GM20000 (cell line): ENCODE measurements around the gene SS18L1.

ENCODE experiments used
- DNase-seq: peaks from one replicate; pipeline ENCODE4 v3.0.0; 2012; ENCODE audit warnings: low spot score
- CTCF ChIP-seq: IDR thresholded peaks from 2 replicates; pipeline ENCODE4 v1.5.1; 2012; ENCODE audit warnings: mild to moderate bottlenecking, control low read depth; ENCODE audit errors: extremely low read depth, missing control alignments

The SS18L1 gene

GRCh38 chr20:62171245-62171644, 27.7 kb downstream of the SS18L1 start:
- DNase-seq = no peak
- no peak for TF ChIP-seq CTCF

GRCh38 chr20:62172666-62173065, 29.1 kb downstream of the SS18L1 start:
- DNase-seq = no peak
- TF ChIP-seq CTCF = no peak

- no peak for TF ChIP-seq CTCF
- no peak for DNase-seq
These were observed 30.6 kb downstream of the SS18L1 start for GRCh38 chr20:62174021-62174804.

- TF ChIP-seq CTCF = no peak
- DNase-seq = no peak
These were observed 31.5 kb downstream of the SS18L1 start for GRCh38 chr20:62174870-62175624.

GRCh38 chr20:62175711-62176110, 32.1 kb downstream of the SS18L1 start:
- no peak for DNase-seq
- TF ChIP-seq CTCF = no peak

GRCh38 chr20:62176866-62177265, 33.3 kb downstream of the SS18L1 start:
- DNase-seq = no peak
- no peak for TF ChIP-seq CTCF

- no peak for DNase-seq
- no peak for TF ChIP-seq CTCF
These were observed 33.7 kb downstream of the SS18L1 start for GRCh38 chr20:62177307-62177706.
